ENCODE data around the gene SIGLEC14.
A peak's percentile ranks its signal among the peaks of the same experiment; 100 is the strongest.

Gene SIGLEC14

GRCh38 chr19:51593969-51594773 lies 52.5 kb downstream of the SIGLEC14 start (continued):
- TF ChIP-seq ZBTB44 (tag by site-specific recombination; IDR thresholded peaks at IDR 0.05) (no peak; the same call in 1 of the 2 replicates), SP2 (tag by site-specific recombination; IDR thresholded peaks at IDR 0.05) (peak; percentile 63), BCL11A (tag by site-specific recombination; IDR thresholded peaks at IDR 0.05; ENCODE audit: low read depth) (no peak), ZNF311 (tag by site-specific recombination; IDR thresholded peaks at IDR 0.05; ENCODE audit: borderline replicate concordance) (no peak), ZNF19 (tag by site-specific recombination; IDR thresholded peaks at IDR 0.05; ENCODE audit: low read depth) (no peak), GLIS2 (tag by site-specific recombination; IDR thresholded peaks at IDR 0.05) (no peak), ZNF701 (tag by site-specific recombination; IDR thresholded peaks at IDR 0.05) (no peak), YY2 (tag by site-specific recombination; IDR thresholded peaks at IDR 0.05) (0 out of 2 replicates have a peak, but pooled peaks have one; percentile 38), ZNF423 (tag by site-specific recombination; IDR thresholded peaks at IDR 0.05) (no peak), ZNF324 (tag by site-specific recombination; IDR thresholded peaks at IDR 0.05) (no peak), ZNF433 (tag by site-specific recombination; IDR thresholded peaks at IDR 0.05; ENCODE audit: low read depth) (no peak), MEIS1 (CRISPR knock-in tag; IDR thresholded peaks at IDR 0.05; ENCODE audit: borderline replicate concordance) (no peak), OVOL3 (tag by site-specific recombination; IDR thresholded peaks at IDR 0.05) (no peak), ZNF776 (tag by site-specific recombination; IDR thresholded peaks at IDR 0.05; ENCODE audit: borderline replicate concordance) (no peak), KLF17 (tag by site-specific recombination; IDR thresholded peaks at IDR 0.05) (no peak), ZBTB11 (tag by site-specific recombination; conservative IDR thresholded peaks at IDR 0.05; ENCODE audit: low read depth) (peak; percentile 64), ZNF239 (tag by site-specific recombination; IDR thresholded peaks at IDR 0.05) (no peak), ZNF157 (tag by site-specific recombination; IDR thresholded peaks at IDR 0.05) (no peak), ZNF664 (tag by site-specific recombination; IDR thresholded peaks at IDR 0.05) (no peak), ZNF555 (tag by site-specific recombination; conservative IDR thresholded peaks at IDR 0.05) (no peak), REPIN1 (tag by site-specific recombination; IDR thresholded peaks at IDR 0.05; ENCODE audit: low read depth) (no peak), EGR2 (tag by site-specific recombination; IDR thresholded peaks at IDR 0.05; ENCODE audit: low read depth) (peak; percentile 35), ZBTB6 (tag by site-specific recombination; IDR thresholded peaks at IDR 0.05) (no peak), ZNF335 (tag by site-specific recombination; conservative IDR thresholded peaks at IDR 0.05) (peak; percentile 95), ZNF560 (tag by site-specific recombination; IDR thresholded peaks at IDR 0.05; ENCODE audit: borderline replicate concordance) (no peak)
- TF ChIP-seq, protein P1, sequence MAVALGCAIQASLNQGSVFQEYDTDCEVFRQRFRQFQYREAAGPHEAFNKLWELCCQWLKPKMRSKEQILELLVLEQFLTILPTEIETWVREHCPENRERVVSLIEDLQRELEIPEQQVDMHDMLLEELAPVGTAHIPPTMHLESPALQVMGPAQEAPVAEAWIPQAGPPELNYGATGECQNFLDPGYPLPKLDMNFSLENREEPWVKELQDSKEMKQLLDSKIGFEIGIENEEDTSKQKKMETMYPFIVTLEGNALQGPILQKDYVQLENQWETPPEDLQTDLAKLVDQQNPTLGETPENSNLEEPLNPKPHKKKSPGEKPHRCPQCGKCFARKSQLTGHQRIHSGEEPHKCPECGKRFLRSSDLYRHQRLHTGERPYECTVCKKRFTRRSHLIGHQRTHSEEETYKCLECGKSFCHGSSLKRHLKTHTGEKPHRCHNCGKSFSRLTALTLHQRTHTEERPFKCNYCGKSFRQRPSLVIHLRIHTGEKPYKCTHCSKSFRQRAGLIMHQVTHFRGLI (tag by site-specific recombination; IDR thresholded peaks at IDR 0.05) = 0 out of 2 replicates have a peak, but pooled peaks have one; percentile 28
- TF ChIP-seq, protein P2, sequence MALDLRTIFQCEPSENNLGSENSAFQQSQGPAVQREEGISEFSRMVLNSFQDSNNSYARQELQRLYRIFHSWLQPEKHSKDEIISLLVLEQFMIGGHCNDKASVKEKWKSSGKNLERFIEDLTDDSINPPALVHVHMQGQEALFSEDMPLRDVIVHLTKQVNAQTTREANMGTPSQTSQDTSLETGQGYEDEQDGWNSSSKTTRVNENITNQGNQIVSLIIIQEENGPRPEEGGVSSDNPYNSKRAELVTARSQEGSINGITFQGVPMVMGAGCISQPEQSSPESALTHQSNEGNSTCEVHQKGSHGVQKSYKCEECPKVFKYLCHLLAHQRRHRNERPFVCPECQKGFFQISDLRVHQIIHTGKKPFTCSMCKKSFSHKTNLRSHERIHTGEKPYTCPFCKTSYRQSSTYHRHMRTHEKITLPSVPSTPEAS (tag by site-specific recombination; IDR thresholded peaks at IDR 0.05) = no peak
- TF ChIP-seq, protein P3, sequence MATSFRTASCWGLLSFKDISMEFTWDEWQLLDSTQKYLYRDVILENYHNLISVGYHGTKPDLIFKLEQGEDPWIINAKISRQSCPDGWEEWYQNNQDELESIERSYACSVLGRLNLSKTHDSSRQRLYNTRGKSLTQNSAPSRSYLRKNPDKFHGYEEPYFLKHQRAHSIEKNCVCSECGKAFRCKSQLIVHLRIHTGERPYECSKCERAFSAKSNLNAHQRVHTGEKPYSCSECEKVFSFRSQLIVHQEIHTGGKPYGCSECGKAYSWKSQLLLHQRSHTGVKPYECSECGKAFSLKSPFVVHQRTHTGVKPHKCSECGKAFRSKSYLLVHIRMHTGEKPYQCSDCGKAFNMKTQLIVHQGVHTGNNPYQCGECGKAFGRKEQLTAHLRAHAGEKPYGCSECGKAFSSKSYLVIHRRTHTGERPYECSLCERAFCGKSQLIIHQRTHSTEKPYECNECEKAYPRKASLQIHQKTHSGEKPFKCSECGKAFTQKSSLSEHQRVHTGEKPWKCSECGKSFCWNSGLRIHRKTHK (tag by site-specific recombination; IDR thresholded peaks at IDR 0.05) = no peak

All from HEK293 (cell line).